Renal pelvis (tissue), 12 donors: ENCODE measurements around the gene CNN1. TPM values are rescaled to one million over a fixed set of nuclear protein-coding genes. Genes with fewer than 3 reads are reported as not detected.

Experiments used
- DNase-seq: peaks from one replicate; pipeline ENCODE4 v3.0.0-alpha.2; 2013
- long read RNA-seq, 16 experiments: transcript quantifications; one replicate each; lab custom pipeline, GENCODE V29; 2026
- polyA plus RNA-seq, 3 donors: library from polyadenylated mRNA; unstranded; fragments of 120-200 nt; gene quantifications; one replicate each; pipeline ENCODE4 v1.2.1, GENCODE V29; 2013; ENCODE audit not compliant: insufficient read length in 3 of 3

The CNN1 gene
- polyA plus RNA-seq, result 1 to 10 TPM; 3.3 to 4.7 (median 4.5) TPM
- long read RNA-seq, donor 1, result 0 reads
- long read RNA-seq, donor 2, result 0 reads
- long read RNA-seq, donor 3, result 0 reads
- long read RNA-seq, donor 4, result 0 reads
- long read RNA-seq, donor 5, partial matches to known transcripts, result 0 of 2 reads
- long read RNA-seq, donor 5, other reads (novel, unspliced or antisense), result 0 of 2 reads
- long read RNA-seq, donor 6, result 0 reads
- long read RNA-seq, donor 7, partial matches to known transcripts, result 0 of 4 reads
- long read RNA-seq, donor 7, other reads (novel, unspliced or antisense), result 0 of 4 reads
- long read RNA-seq, donor 8, result 0 reads
- long read RNA-seq, donor 9, partial matches to known transcripts, result 0 of 2 reads
- long read RNA-seq, donor 9, other reads (novel, unspliced or antisense), result 0 of 2 reads
- long read RNA-seq, donor 10, result 0 reads
- long read RNA-seq, donor 11, result 0 reads
- long read RNA-seq, donor 12, result 0 reads
- long read RNA-seq, donor 13, result 0 reads
- long read RNA-seq, donor 14, result 0 reads
- long read RNA-seq, donor 15, result 0 reads
- long read RNA-seq, donor 16, partial matches to known transcripts, result 0 of 3 reads
- long read RNA-seq, donor 16, other reads (novel, unspliced or antisense), result 0 of 3 reads

DNA sequence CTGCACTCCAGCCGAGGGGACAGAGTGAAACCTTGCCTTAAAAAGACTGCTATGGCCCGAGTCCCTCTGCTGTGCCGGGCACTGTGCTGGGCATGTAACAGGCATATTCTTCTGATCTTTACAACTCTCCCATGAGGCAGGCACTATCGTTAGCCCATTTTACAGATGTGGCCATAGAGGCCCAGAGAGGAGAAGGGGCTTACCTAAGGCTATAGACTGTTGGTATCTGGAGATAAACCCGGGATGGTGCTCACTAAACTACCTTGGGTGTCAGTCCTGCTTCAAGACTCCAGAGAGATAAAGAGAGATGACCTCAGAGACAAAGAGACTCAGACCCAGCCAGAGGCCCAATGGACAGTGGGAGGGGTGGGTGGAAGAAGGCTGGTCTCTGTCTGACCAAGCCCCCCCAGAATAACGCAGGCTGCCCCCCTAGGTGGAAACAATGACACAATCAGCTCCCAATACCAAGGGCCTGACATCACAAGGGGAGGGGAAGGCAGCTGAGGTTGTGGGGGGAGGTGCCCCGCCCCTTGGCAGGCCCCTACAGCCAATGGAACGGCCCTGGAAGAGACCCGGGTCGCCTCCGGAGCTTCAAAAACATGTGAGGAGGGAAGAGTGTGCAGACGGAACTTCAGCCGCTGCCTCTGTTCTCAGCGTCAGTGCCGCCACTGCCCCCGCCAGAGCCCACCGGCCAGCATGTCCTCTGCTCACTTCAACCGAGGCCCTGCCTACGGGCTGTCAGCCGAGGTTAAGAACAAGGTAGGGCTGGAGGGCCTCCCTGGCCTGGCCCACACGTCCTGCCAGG is at the start of gene CNN1:
TSS of gene CNN1 (plus strand) at position 620 of the 805 bp plus-strand sequence. CDS start at position 697, 77 bp downstream.
- no peak for DNase-seq

DNA sequence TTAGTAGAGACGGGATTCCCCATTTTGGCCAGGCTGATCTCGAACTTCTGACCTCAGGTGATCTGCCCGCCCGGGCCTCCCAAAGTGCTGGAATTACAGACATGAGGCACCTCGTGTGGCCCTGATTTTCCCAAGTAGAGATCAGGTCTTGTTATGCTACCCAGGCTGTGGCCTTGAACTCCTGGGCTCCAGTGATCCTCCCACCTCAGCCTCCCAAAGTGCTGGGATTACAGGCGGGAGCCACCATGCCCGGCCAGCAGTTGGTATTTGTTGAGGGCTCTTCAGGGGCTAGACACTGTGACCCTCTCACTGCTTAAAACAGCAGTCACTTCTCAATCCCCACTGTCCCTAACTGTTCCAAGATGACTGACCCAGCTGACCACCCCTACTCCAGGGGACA is 49.3 kb upstream of the CNN1 start:
- DNase-seq, result no peak

DNA sequence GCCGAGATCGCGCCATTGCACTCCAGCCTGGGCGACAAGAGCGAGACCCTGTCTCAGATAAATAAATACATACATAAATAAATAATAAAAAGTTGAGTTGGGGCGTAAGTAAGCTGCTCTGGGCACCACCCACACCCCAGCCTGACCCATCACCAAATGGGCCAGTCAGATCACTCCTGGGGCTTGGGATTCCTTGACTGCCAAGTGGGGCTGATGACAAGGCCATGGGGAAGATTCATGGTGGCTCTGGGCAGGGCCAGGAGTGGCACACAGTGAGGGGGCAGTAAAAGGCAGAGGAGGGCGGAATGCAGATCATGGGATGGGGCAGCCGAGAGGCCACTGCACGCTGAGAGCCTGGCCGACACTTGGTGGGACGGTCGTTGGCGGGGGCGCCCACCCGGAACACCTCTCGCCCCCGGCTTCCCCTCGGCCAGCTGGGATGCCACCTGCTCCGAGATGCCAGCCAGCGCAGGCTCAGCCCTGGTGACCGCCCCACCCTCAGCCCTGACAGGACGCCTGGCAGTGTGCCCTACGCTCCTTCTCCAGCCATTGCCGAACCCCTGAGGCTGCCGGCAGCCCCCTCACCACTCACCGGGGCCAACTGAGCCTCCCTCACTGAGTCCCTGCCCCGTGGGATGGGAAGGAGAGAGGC is 43.9 kb upstream of the CNN1 start:
- DNase-seq, result no peak

DNA sequence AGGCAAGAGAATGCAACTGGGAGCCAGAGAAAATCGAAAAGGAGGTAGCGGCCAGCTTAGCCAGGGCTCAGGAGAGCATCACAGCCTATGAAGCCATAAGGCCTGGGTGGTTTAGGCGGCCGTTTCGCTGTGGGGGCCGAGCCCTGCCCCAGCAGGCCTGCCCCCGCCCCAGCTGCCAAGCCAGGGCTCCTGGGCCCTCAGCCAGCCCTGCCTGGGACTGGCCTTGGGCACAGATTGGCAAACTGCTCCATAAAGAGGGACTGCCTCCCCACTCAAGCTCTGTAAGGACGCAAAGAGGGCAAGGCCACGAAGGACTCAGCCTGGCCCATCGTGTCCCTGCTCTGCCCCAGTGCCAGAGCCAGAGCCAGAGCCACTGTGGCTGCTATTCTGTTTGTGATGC is 43.2 kb upstream of the CNN1 start:
- no peak for DNase-seq

DNA sequence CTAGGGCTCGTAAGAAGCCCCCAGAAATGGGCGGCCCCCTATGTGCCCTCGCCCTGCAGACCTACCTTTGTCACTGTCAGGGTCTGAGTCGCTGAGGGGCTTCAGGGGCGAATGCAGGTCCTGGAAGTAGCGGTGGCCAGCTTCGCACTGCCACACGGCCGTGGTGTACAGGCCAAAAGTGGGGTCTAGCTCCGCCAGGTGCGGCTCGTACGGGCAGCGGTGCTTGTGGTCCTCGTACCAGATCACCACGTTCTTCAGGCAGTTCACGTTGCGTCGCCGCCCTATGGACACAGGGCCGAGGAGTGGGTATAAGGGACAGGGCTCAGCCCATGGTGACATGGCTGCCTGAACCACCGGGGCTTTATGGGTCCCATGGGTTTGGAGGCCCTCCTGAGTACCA is 42.8 kb upstream of the CNN1 start:
- DNase-seq, result no peak

DNA sequence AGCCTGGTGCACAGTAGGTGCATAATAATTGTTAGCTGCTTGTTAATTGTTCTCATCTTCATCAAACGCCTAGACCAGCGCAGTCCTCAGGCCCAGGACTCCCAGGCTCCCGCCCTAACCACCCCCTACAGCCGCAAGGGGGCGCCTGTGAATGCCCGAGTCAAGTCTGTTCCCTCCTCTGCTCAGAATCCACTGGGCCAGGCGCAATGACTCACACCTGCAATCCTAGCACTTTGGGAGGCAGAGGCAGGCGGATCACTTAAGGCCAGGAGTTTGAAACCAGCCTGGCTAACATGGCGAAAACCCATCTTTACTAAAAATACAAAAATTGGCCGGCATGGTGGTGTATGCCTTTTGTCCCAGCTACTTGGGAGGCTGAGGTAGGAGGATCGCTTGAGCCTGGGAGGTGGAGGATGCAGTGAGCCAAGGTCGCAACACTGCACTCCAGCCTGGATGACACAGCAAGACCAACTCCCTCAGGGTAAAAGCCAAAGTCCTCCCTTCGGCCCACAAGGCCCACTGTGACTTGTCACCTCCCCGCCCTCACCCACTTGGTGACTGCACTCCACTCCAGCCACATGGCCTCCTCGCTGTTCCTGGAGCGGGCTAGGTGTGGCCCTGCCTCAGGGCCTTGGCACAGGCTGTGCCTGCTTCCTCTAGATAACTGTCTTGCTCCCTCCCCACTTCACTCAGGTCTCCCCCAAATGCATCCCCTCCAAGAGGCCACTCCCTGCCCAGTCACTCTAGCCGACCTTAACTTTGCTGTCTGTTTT is 42.1 kb upstream of the CNN1 start:
- DNase-seq, result peak; percentile 28

DNA sequence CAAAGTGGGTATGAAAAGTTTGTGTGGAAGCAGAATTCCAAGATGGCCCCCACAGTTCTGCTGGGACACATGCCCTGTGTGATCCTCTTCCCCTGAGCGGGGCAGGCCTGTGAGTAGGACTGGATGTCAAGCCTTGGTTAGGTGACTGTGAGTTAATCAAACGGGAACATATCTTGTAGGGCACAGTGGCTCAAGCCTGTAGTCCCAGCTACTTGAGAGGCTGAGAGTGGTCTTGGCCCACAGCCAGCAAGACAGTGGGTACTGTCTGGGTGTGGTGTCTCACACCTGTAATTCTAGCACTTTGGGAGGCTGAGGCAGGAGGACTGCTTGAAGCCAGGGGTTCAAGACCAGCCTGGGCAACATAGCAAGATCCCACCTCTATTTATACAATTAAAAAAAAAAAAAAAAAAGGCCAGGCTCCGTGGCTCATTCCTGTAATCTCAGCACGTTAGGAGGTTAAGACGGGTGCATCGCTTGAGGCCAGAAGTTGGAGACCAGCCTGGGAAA is 39.4 kb upstream of the CNN1 start:
- DNase-seq, result no peak

DNA sequence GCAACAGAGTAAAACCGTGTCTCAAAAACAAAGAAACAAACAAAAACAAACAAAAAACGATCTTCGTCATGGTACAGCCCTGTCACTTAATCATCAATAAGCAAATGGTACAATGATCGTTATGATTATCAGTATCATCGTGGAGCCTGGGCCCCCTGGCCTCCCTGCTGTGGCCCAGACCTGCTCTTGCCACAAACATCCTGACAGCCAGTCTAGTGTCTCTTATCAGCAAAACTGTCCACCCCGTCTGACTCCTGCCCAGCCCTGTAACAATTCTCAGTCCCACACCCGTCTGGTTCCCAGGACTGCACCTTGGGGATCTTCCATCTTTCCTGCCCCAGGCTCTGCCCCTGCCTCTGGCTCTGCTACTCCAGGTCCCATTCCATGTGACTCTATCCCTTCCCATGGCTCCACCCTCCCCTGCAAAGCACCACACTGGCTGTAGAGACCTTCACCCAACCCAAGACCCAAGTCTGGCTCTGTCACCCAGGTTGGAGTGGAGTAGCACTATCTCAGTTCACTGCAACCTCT is 38.7 kb upstream of the CNN1 start:
- DNase-seq, result no peak

DNA sequence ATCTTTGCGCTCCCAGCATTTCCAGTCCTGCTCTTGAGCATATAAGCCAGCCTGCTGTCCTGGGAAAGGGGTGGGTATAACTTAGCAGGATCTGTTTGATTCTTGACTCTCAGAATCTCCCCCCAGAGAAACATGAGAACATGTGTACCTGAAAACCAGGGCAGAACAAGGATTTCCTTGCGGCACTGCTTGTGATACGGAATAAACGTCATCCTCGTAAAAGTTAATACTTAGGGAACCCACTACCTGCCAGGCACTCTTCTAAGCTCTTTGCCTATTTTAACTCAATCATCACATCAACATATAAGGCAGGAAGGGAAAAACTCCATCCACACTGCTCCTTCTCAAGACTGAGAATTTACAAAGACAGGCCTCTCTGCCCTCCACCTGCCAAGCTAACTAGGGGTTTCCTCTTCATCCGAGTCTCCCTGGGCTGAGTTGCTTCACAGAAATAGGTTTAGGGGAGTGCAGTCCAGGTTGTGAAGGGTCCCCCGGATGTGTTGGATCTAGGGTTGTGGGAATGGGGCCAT is 34.1 kb upstream of the CNN1 start:
- DNase-seq, result no peak

DNA sequence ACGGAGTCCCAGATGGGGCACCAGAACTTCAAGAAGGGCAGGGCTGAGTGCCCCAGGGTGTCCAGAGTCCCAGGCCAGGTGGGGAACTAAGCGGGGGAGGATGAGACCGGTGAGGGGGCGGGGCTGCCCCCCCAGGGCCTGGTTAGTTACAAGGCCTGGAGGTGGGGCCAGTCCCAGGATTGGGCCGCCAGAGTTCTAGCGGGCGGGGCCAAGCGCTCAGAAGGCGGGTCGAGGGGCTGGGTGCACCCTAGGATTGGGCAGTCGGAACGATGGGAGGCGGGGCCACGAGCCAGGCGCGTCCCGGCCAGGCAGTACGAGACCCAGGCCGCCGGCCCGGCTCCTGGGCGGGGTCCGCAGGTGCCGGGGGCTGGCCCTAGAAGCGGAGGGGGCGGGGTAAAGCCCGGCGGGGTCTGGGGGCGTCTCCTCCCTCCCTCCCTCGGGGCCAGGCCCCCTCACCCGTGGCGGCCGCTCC is 33.6 kb upstream of the CNN1 start:
- peak; percentile 95 for DNase-seq

DNA sequence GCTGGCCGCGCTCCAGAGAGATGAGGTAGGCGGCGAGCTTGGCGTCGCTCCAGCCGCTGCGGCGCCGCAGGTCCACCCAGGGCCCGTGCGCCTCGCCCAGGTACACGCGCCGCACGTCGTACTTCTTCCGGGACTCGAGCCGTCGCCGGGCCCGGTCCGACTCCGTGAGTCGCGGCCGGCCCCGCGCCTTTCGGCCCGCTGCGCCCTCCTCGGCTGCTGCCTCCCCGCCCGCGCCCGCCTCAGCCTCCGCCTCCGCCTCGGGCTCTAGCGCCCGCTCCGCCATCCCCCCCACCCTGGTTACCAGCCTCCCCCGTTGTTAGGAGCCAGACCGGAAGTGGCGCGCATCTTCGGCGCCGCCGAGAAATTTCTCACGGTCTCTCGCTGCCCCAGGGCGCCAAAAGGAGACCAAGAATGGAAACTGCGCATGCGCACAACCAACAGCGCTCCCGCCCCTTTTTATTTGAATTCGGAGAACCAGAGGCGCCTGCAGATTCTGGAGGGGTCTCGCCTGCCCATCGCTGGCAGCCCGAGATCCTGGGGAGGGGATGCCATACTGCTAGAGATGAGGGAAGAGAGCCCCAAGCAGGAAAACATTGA is 33.0 kb upstream of the CNN1 start, which contains the start of gene ZNF653:
TSS of gene ZNF653 (minus strand) at position 336 of the 597 bp plus-strand sequence. CDS start at position 283, 53 bp downstream.
- DNase-seq, result peak; percentile 96

DNA sequence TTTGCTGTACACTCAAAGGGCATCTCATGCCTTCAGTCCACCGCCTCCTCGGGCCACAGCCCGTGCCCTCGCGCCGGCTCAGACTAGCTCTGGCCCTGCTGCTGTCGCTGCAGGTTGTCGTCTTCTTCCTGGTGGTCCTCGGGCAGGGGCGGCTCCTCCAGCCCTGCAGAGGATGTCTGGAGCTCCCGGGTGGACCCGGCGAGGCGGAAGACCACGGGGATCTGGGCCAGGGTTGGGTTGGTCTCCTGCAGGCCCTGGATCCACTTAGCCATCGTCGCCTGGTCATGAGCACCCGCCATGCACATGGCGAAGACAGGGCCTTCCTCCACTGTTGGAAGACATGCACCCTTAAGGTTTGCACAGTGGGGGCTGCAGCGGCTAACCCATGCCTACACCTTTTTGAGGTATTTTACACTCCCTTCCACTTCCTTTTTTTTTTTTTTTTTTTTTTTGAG is 32.5 kb upstream of the CNN1 start:
- DNase-seq, result no peak

DNA sequence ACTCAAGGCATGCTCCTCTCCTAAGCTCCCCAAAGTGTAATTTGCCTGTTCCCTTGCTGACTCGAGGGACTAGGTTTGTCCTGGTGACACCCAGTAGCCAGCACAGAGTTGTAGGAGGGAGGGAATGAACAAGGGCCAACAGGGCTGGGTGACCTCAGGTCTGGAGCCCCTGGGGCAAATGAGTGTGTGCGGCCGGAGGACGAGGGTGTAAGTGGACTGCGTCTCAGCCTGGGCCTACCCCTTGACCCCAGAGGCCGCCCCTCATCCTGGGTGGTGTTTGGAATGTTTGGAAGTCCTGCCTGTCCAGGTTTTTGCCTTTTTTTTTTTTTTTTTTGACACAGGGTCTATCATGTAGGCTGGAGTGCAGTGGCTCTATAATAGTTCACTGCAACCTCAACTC is 31.7 kb upstream of the CNN1 start:
- no peak for DNase-seq

DNA sequence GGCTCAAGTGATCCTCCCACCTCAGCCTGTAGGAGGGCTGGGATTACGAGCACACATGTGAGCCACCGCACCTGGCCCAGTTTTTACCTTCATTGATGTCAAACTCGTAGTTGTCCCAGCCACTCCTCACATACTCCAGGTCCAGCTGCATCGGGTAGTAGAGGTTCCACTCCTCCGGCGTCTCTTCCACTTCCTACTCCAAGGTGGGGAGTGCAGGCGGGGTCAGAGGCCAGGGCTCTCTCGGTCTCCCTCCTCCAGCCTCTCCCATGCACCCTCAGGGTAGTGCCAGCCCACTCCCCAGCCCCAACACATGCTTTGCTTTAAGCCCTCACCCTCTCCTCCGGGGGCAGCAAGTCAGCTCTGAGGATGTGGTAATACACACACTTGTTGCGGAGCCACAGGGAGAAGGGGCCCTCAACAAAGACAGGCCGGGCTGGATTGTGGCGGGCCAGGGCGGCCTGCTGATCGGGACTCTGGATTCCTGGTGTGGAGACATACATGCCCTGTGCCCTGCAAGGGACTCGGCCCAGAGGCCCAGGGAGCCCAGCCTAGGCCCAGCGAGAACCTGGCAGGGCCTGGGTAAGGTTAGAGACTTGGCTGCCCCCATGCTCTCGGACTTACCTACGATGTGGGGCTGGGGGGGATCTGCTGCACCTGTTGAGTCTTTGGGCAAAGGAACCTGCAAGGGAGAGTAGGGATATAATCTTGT is 31.1 kb upstream of the CNN1 start:
- DNase-seq, result no peak

DNA sequence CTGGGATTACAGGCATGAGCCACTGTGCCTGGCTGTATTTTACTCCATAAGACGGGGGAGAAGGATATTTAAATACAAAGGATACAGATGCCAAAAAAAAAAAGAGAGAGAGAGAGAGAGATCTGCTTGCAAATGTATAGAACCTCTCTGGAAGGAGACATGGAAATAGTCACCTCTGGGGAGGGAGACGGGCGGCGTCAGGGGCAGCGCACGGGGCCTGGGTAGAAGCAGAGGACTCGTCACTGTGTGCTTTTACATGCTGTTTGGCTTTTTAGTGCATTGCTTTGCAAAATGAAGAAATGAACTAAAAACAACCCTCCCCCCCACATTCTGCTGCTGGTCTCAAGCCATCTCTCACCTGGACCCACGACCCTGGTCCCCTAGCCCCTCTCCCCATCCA is 28.2 kb upstream of the CNN1 start:
- no peak for DNase-seq

DNA sequence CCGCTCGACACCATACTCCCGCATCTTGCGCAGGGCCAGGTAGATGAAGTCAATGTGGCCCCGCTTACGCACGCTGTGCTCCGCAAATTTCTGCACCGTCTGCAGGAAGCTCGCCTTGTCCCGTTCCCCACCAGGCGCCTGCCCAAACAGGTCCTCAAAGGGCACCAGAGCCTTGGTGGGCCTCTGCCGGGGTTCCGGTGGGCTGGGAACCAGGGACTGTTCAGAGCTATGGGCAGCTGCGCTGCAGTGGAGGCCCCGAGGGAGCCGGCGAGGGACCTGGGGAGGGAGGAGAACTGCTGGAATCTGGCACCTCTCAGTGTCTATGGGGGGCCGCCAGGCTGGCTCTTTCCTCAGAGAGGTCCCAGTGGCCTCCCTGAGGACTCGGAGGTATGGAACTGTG is 24.7 kb upstream of the CNN1 start:
- no peak for DNase-seq

DNA sequence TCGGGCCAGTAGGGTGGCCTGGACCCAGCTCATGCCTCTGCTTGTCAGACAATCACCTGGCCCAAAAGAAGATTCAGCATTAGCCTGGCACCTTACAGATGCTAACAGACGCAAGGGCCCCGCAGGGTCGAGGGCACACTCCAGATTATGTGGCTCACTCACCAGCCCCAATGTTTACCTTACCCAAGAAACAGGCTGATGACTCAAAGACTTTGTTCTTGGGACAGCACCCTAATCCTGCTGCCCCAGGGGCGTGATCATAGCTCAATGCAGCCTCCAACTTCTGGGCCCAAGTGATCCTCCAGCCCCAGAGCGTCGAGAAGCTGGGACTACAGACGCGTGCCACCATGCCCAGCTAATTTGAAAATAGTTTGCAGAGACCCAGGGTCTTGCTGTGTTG is 19.5 kb upstream of the CNN1 start:
- no peak for DNase-seq

DNA sequence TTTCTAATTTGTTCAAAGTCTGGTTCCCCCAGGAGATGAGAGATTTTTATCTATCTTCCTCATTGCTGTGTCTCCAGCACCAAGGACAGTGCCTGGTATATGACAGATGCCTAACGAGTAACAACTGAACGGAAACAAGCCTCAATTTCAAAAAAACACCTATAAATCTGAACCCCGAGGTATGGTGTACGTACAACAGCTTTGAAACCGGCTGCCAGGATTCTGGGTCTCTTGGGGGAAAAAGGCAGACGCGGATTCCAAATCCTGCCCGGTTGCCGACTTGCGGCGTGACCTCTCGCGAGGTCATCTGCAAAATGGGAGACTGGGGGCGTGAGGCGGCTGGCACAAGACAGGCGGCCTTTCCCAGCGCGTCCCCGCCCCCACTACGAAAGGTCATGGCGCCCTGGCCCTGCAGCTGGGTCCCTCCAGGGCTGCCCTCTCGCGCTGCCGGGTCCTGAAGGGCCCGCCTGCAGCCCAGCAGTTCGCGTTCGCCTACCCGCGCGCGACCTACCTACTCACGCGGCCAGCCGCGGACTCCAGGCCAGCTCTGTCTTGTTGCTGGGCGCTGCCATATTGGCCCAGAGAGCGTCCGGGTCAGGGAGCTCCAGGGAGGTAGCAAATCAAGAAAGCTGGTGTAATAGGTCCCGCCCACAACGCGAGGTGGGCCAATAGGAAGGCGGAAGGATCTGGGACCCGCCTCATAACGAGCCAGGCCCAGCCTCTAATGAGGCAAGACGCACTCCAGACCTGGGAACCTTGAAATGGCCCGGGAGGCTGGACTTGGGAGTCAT is 9.9 kb upstream of the CNN1 start, which contains the start of gene ECSIT:
TSS of gene ECSIT (minus strand) at position 584 of the 791 bp plus-strand sequence. CDS start 9,964 bp downstream, outside the sequence.
- DNase-seq, result peak; percentile 98
